ENCODE measurements around the gene MRC2. TPM values are rescaled to one million over a fixed set of nuclear protein-coding genes. Genes with fewer than 3 reads are reported as not detected.
"Not testable (repeated sequence)": the region's sequence is repeated elsewhere in the genome, so short reads cannot be mapped to it uniquely, and the experiment has no call there.

MRC2 gene
- total RNA-seq, 1 donor from 2014 or later, result 175 TPM

- peaks cover 12 to 31% (median 31%) of the 10 kb centered on the region in 3 donors for H3K36me3 ChIP-seq (ENCODE audit: control insufficient read depth in 3 of 3, insufficient read depth in 3 of 3, low read length in 3 of 3)
- H3K27ac ChIP-seq (ENCODE audit: low read depth, low read length), result no peak overlapping the region
- no peaks in the 10 kb centered on the region for H3K9me3 ChIP-seq (ENCODE audit: control insufficient read depth in 3 of 3, low read length in 3 of 3)
- no peak overlapping the region for H3K4me3 ChIP-seq (ENCODE audit: low read length in 3 of 3)
- H3K9ac ChIP-seq (ENCODE audit: low read depth in 1 of 3, low read length in 3 of 3), result no peak overlapping the region
- no peaks in the 10 kb centered on the region for H3K27me3 ChIP-seq (ENCODE audit: control insufficient read depth in 3 of 3, insufficient read depth in 3 of 3, low read length in 3 of 3)
- no peaks in the 10 kb centered on the region for H3K4me1 ChIP-seq (ENCODE audit: control insufficient read depth in 3 of 3, insufficient read depth in 3 of 3, low read length in 3 of 3)
Measured at GRCh38 chr17:62595484-62595883, 32.0 kb upstream of the MRC2 start.

- H3K4me1 ChIP-seq (ENCODE audit: control insufficient read depth in 3 of 3, insufficient read depth in 3 of 3, low read length in 3 of 3), result no peaks in the 10 kb centered on the region
- no peak overlapping the region for H3K4me3 ChIP-seq (ENCODE audit: low read length in 3 of 3)
- no peak overlapping the region for H3K9ac ChIP-seq (ENCODE audit: low read depth in 1 of 3, low read length in 3 of 3)
- no peak overlapping the region for H3K27ac ChIP-seq (ENCODE audit: low read depth, low read length)
- peaks cover 12 to 34% (median 31%) of the 10 kb centered on the region in 3 donors for H3K36me3 ChIP-seq (ENCODE audit: control insufficient read depth in 3 of 3, insufficient read depth in 3 of 3, low read length in 3 of 3)
- no peaks in the 10 kb centered on the region for H3K27me3 ChIP-seq (ENCODE audit: control insufficient read depth in 3 of 3, insufficient read depth in 3 of 3, low read length in 3 of 3)
- H3K9me3 ChIP-seq (ENCODE audit: control insufficient read depth in 3 of 3, low read length in 3 of 3), result no peaks in the 10 kb centered on the region
Measured at GRCh38 chr17:62596662-62597061, 30.8 kb upstream of the MRC2 start.

- no peak overlapping the region for H3K4me3 ChIP-seq (ENCODE audit: low read length in 3 of 3)
- H3K27me3 ChIP-seq (ENCODE audit: control insufficient read depth in 3 of 3, insufficient read depth in 3 of 3, low read length in 3 of 3), result no peaks in the 10 kb centered on the region
- H3K9me3 ChIP-seq (ENCODE audit: control insufficient read depth in 3 of 3, low read length in 3 of 3), result no peaks in the 10 kb centered on the region
- peaks cover 12 to 36% (median 33%) of the 10 kb centered on the region in 3 donors for H3K36me3 ChIP-seq (ENCODE audit: control insufficient read depth in 3 of 3, insufficient read depth in 3 of 3, low read length in 3 of 3)
- H3K27ac ChIP-seq (ENCODE audit: low read depth, low read length), result no peak overlapping the region
- no peaks in the 10 kb centered on the region for H3K4me1 ChIP-seq (ENCODE audit: control insufficient read depth in 3 of 3, insufficient read depth in 3 of 3, low read length in 3 of 3)
- no peak overlapping the region for H3K9ac ChIP-seq (ENCODE audit: low read depth in 1 of 3, low read length in 3 of 3)
Measured at GRCh38 chr17:62597150-62597549, 30.3 kb upstream of the MRC2 start.

- no peaks in the 10 kb centered on the region for H3K4me1 ChIP-seq (ENCODE audit: control insufficient read depth in 3 of 3, insufficient read depth in 3 of 3, low read length in 3 of 3)
- no peak overlapping the region for H3K27ac ChIP-seq (ENCODE audit: low read depth, low read length)
- H3K4me3 ChIP-seq (ENCODE audit: low read length in 3 of 3), result no peak overlapping the region
- peaks cover 12 to 37% (median 37%) of the 10 kb centered on the region in 3 donors for H3K36me3 ChIP-seq (ENCODE audit: control insufficient read depth in 3 of 3, insufficient read depth in 3 of 3, low read length in 3 of 3)
- H3K9ac ChIP-seq (ENCODE audit: low read depth in 1 of 3, low read length in 3 of 3), result no peak overlapping the region
- no peaks in the 10 kb centered on the region for H3K9me3 ChIP-seq (ENCODE audit: control insufficient read depth in 3 of 3, low read length in 3 of 3)
- H3K27me3 ChIP-seq (ENCODE audit: control insufficient read depth in 3 of 3, insufficient read depth in 3 of 3, low read length in 3 of 3), result no peaks in the 10 kb centered on the region
Measured at GRCh38 chr17:62597920-62598319, 29.6 kb upstream of the MRC2 start.

GRCh38 chr17:62599964-62600657, 27.4 kb upstream of the MRC2 start:
- H3K9me3 ChIP-seq (ENCODE audit: control insufficient read depth in 3 of 3, low read length in 3 of 3), result no peaks in the 10 kb centered on the region
- H3K4me3 ChIP-seq (ENCODE audit: low read length in 3 of 3), result no peak overlapping the region
- H3K9ac ChIP-seq (ENCODE audit: low read depth in 1 of 3, low read length in 3 of 3), result no peak overlapping the region
- H3K4me1 ChIP-seq (ENCODE audit: control insufficient read depth in 3 of 3, insufficient read depth in 3 of 3, low read length in 3 of 3), result no peaks in the 10 kb centered on the region
- no peak overlapping the region for H3K27ac ChIP-seq (ENCODE audit: low read depth, low read length)
- no peaks in the 10 kb centered on the region for H3K27me3 ChIP-seq (ENCODE audit: control insufficient read depth in 3 of 3, insufficient read depth in 3 of 3, low read length in 3 of 3)
- H3K36me3 ChIP-seq (ENCODE audit: control insufficient read depth in 3 of 3, insufficient read depth in 3 of 3, low read length in 3 of 3), result peaks cover 9 to 36% (median 32%) of the 10 kb centered on the region in 3 donors

- no peaks in the 10 kb centered on the region for H3K4me1 ChIP-seq (ENCODE audit: control insufficient read depth in 3 of 3, insufficient read depth in 3 of 3, low read length in 3 of 3)
Measured at GRCh38 chr17:62600805-62601204, 26.7 kb upstream of the MRC2 start.

GRCh38 chr17:62601471-62601870, 26.0 kb upstream of the MRC2 start:
- peaks cover 8 to 36% (median 34%) of the 10 kb centered on the region in 3 donors for H3K36me3 ChIP-seq (ENCODE audit: control insufficient read depth in 3 of 3, insufficient read depth in 3 of 3, low read length in 3 of 3)
- H3K4me3 ChIP-seq (ENCODE audit: low read length in 3 of 3), result no peak overlapping the region
- no peaks in the 10 kb centered on the region for H3K27me3 ChIP-seq (ENCODE audit: control insufficient read depth in 3 of 3, insufficient read depth in 3 of 3, low read length in 3 of 3)
- no peaks in the 10 kb centered on the region for H3K9me3 ChIP-seq (ENCODE audit: control insufficient read depth in 3 of 3, low read length in 3 of 3)
- H3K9ac ChIP-seq (ENCODE audit: low read depth in 1 of 3, low read length in 3 of 3), result no peak overlapping the region
- H3K4me1 ChIP-seq (ENCODE audit: control insufficient read depth in 3 of 3, insufficient read depth in 3 of 3, low read length in 3 of 3), result no peaks in the 10 kb centered on the region
- no peak overlapping the region for H3K27ac ChIP-seq (ENCODE audit: low read depth, low read length)

More at GRCh38 chr17:62600805-62601204, 26.7 kb upstream of the MRC2 start:
- Histone ChIP-seq H3K36me3 (ENCODE audit: control insufficient read depth in 3 of 3, insufficient read depth in 3 of 3, low read length in 3 of 3) (peaks cover 9 to 34% (median 32%) of the 10 kb centered on the region in 3 donors), H3K27ac (ENCODE audit: low read depth, low read length) (no peak overlapping the region), H3K9me3 (ENCODE audit: control insufficient read depth in 3 of 3, low read length in 3 of 3) (no peaks in the 10 kb centered on the region), H3K27me3 (ENCODE audit: control insufficient read depth in 3 of 3, insufficient read depth in 3 of 3, low read length in 3 of 3) (no peaks in the 10 kb centered on the region), H3K4me3 (ENCODE audit: low read length in 3 of 3) (no peak overlapping the region), H3K9ac (ENCODE audit: low read depth in 1 of 3, low read length in 3 of 3) (no peak overlapping the region)

GRCh38 chr17:62603783-62604182, 23.7 kb upstream of the MRC2 start:
- H3K27ac ChIP-seq (ENCODE audit: low read depth, low read length); H3K27me3 ChIP-seq (ENCODE audit: control insufficient read depth in 3 of 3, insufficient read depth in 3 of 3, low read length in 3 of 3); H3K4me3 ChIP-seq (ENCODE audit: low read length in 3 of 3); H3K9ac ChIP-seq (ENCODE audit: low read depth in 1 of 3, low read length in 3 of 3); H3K4me1 ChIP-seq (ENCODE audit: control insufficient read depth in 3 of 3, insufficient read depth in 3 of 3, low read length in 3 of 3); H3K9me3 ChIP-seq (ENCODE audit: control insufficient read depth in 3 of 3, low read length in 3 of 3): not testable (repeated sequence)
- H3K36me3 ChIP-seq (ENCODE audit: control insufficient read depth in 3 of 3, insufficient read depth in 3 of 3, low read length in 3 of 3), result peaks cover 9 to 43% (median 35%) of the 10 kb centered on the region in 3 donors

GRCh38 chr17:62605588-62605987, 21.9 kb upstream of the MRC2 start:
- Histone ChIP-seq H3K4me1 (ENCODE audit: control insufficient read depth in 3 of 3, insufficient read depth in 3 of 3, low read length in 3 of 3) (no peaks in the 10 kb centered on the region), H3K9me3 (ENCODE audit: control insufficient read depth in 3 of 3, low read length in 3 of 3) (no peaks in the 10 kb centered on the region), H3K9ac (ENCODE audit: low read depth in 1 of 3, low read length in 3 of 3) (no peak overlapping the region), H3K4me3 (ENCODE audit: low read length in 3 of 3) (no peak overlapping the region), H3K36me3 (ENCODE audit: control insufficient read depth in 3 of 3, insufficient read depth in 3 of 3, low read length in 3 of 3) (peaks cover 14 to 53% (median 42%) of the 10 kb centered on the region in 3 donors), H3K27me3 (ENCODE audit: control insufficient read depth in 3 of 3, insufficient read depth in 3 of 3, low read length in 3 of 3) (no peaks in the 10 kb centered on the region), H3K27ac (ENCODE audit: low read depth, low read length) (no peak overlapping the region)

- H3K9ac ChIP-seq (ENCODE audit: low read depth in 1 of 3, low read length in 3 of 3), result no peak overlapping the region
- H3K4me1 ChIP-seq (ENCODE audit: control insufficient read depth in 3 of 3, insufficient read depth in 3 of 3, low read length in 3 of 3), result peaks cover 0 to 7% (median 0%) of the 10 kb centered on the region in 3 donors
- H3K9me3 ChIP-seq (ENCODE audit: control insufficient read depth in 3 of 3, low read length in 3 of 3), result no peaks in the 10 kb centered on the region
- peaks cover 19 to 64% (median 46%) of the 10 kb centered on the region in 3 donors for H3K36me3 ChIP-seq (ENCODE audit: control insufficient read depth in 3 of 3, insufficient read depth in 3 of 3, low read length in 3 of 3)
- H3K27me3 ChIP-seq (ENCODE audit: control insufficient read depth in 3 of 3, insufficient read depth in 3 of 3, low read length in 3 of 3), result no peaks in the 10 kb centered on the region
- H3K27ac ChIP-seq (ENCODE audit: low read depth, low read length), result no peak overlapping the region
- H3K4me3 ChIP-seq (ENCODE audit: low read length in 3 of 3), result no peak overlapping the region
Measured at GRCh38 chr17:62611292-62611691, 16.2 kb upstream of the MRC2 start.
